ENCODE data around the gene CEMP1.

CEMP1 gene

GRCh38 chr16:2520097-2520783 lies 11.0 kb downstream of the CEMP1 start, which contains the start of gene AMDHD2:
AMDHD2 (plus strand) TSS chr16:2520371; CDS start chr16:2520459, 88 bp downstream.
- peak; percentile 92 for DNase-seq (ENCODE audit: low spot score)

GRCh38 chr16:2519711-2520080 lies 11.5 kb downstream of the CEMP1 start:
- DNase-seq (ENCODE audit: low spot score), result no peak

- no peak for DNase-seq (ENCODE audit: low spot score)
These were observed 12.1 kb downstream of the CEMP1 start for GRCh38 chr16:2518823-2519710.

GRCh38 chr16:2517954-2518605 lies 13.1 kb downstream of the CEMP1 start:
- no peak for DNase-seq (ENCODE audit: low spot score)

GRCh38 chr16:2516391-2517240 lies 14.6 kb downstream of the CEMP1 start:
- DNase-seq (ENCODE audit: low spot score), result peak; percentile 43

- DNase-seq (ENCODE audit: low spot score), result no peak
These were observed 15.9 kb downstream of the CEMP1 start for GRCh38 chr16:2515180-2515851.

- no peak for DNase-seq (ENCODE audit: low spot score)
These were observed 16.7 kb downstream of the CEMP1 start for GRCh38 chr16:2514333-2515179.

GRCh38 chr16:2513405-2514332 lies 17.5 kb downstream of the CEMP1 start, which contains the start of gene ATP6V0C:
ATP6V0C (plus strand) TSS chr16:2513952; CDS start chr16:2514104, 152 bp downstream.
- DNase-seq (ENCODE audit: low spot score), result peak; percentile 86

GRCh38 chr16:2512735-2513404 lies 18.3 kb downstream of the CEMP1 start:
- no peak for DNase-seq (ENCODE audit: low spot score)

- DNase-seq (ENCODE audit: low spot score), result no peak
These were observed 19.0 kb downstream of the CEMP1 start for GRCh38 chr16:2511996-2512734.

- no peak for DNase-seq (ENCODE audit: low spot score)
These were observed 19.9 kb downstream of the CEMP1 start for GRCh38 chr16:2511128-2511800.

GRCh38 chr16:2508722-2509400 lies 22.3 kb downstream of the CEMP1 start:
- no peak for DNase-seq (ENCODE audit: low spot score)

- DNase-seq (ENCODE audit: low spot score), result no peak
These were observed 23.5 kb downstream of the CEMP1 start for GRCh38 chr16:2507665-2508064.

- DNase-seq (ENCODE audit: low spot score), result no peak
These were observed 24.1 kb downstream of the CEMP1 start for GRCh38 chr16:2507052-2507659.

- DNase-seq (ENCODE audit: low spot score), result no peak
These were observed 25.5 kb downstream of the CEMP1 start for GRCh38 chr16:2505695-2506094.
